Measurements from ENCODE around the gene LRRC2. TPM values are rescaled to one million over a fixed set of nuclear protein-coding genes. Genes with fewer than 3 reads are reported as not detected.

LRRC2 gene
- total RNA-seq, 1 experiment from 2014 or later: 0.26 TPM

GRCh38 chr3:46466871-46467403 lies 99.2 kb downstream of the LRRC2 start:
- Histone ChIP-seq H3K9me3 (ENCODE audit: low read length) (no peaks in the 10 kb centered on the region), H2AFZ (ENCODE audit: low read length) (no peak overlapping the region), H3K4me2 (ENCODE audit: low read length) (no peak overlapping the region), H3K27me3 (ENCODE audit: low read length) (no peaks in the 10 kb centered on the region), H3K4me1 (ENCODE audit: insufficient read depth, low read length) (peaks cover 6% of the 10 kb centered on the region; the same call in 1 of the 2 replicates), H4K20me1 (ENCODE audit: low read length) (no peaks in the 10 kb centered on the region), H3K36me3 (ENCODE audit: low read depth, low read length) (no peaks in the 10 kb centered on the region), H3K4me3 (ENCODE audit: low read length) (no peak overlapping the region), H3K79me2 (ENCODE audit: low read length) (no peaks in the 10 kb centered on the region), H3K9ac (ENCODE audit: low read length) (no peak overlapping the region), H3K27ac (ENCODE audit: low read length) (no peak overlapping the region), H3F3A (ENCODE audit: low read length, unreplicated experiment) (no peaks in the 10 kb centered on the region), H3K9me2 (replicated peaks; ENCODE audit: low read length) (no peaks in the 10 kb centered on the region)
- no peak for DNase-seq
- BruUV-seq (replicated peaks): no TSS peak
- ChIA-PET CTCF (no interaction called here), POLR2A (ENCODE audit: unreplicated experiment) (no interaction called here)
- ATAC-seq: no peak
- intact Hi-C loops (cut with micrococcal nuclease): no loop called here
- no peak for TF ChIP-seq EZH2phosphoT487 (IDR thresholded peaks at IDR 0.05; ENCODE audit: borderline replicate concordance, low read length)
- TF ChIP-seq EZH2 (IDR thresholded peaks at IDR 0.05; ENCODE audit: low read length, unreplicated experiment): no peak
- TF ChIP-seq, protein P1, sequence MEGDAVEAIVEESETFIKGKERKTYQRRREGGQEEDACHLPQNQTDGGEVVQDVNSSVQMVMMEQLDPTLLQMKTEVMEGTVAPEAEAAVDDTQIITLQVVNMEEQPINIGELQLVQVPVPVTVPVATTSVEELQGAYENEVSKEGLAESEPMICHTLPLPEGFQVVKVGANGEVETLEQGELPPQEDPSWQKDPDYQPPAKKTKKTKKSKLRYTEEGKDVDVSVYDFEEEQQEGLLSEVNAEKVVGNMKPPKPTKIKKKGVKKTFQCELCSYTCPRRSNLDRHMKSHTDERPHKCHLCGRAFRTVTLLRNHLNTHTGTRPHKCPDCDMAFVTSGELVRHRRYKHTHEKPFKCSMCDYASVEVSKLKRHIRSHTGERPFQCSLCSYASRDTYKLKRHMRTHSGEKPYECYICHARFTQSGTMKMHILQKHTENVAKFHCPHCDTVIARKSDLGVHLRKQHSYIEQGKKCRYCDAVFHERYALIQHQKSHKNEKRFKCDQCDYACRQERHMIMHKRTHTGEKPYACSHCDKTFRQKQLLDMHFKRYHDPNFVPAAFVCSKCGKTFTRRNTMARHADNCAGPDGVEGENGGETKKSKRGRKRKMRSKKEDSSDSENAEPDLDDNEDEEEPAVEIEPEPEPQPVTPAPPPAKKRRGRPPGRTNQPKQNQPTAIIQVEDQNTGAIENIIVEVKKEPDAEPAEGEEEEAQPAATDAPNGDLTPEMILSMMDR (conservative IDR thresholded peaks at IDR 0.05; ENCODE audit: low read depth, low read length): no peak

GRCh38 chr3:46466273-46466672 lies 99.8 kb downstream of the LRRC2 start:
- Histone ChIP-seq H3K4me2 (ENCODE audit: low read length) (no peak overlapping the region), H3K79me2 (ENCODE audit: low read length) (no peaks in the 10 kb centered on the region), H3K9ac (ENCODE audit: low read length) (no peak overlapping the region), H3K27ac (ENCODE audit: low read length) (no peak overlapping the region), H3K27me3 (ENCODE audit: low read length) (no peaks in the 10 kb centered on the region), H3K9me3 (ENCODE audit: low read length) (no peaks in the 10 kb centered on the region), H3K4me3 (ENCODE audit: low read length) (no peak overlapping the region), H4K20me1 (ENCODE audit: low read length) (no peaks in the 10 kb centered on the region), H2AFZ (ENCODE audit: low read length) (no peak overlapping the region), H3K9me2 (replicated peaks; ENCODE audit: low read length) (no peaks in the 10 kb centered on the region), H3K36me3 (ENCODE audit: low read depth, low read length) (no peaks in the 10 kb centered on the region), H3F3A (ENCODE audit: low read length, unreplicated experiment) (no peaks in the 10 kb centered on the region), H3K4me1 (ENCODE audit: insufficient read depth, low read length) (peaks cover 6% of the 10 kb centered on the region; the same call in 1 of the 2 replicates)
- no TSS peak for BruUV-seq (replicated peaks)
- TF ChIP-seq EZH2 (IDR thresholded peaks at IDR 0.05; ENCODE audit: low read length, unreplicated experiment) (no peak), EZH2phosphoT487 (IDR thresholded peaks at IDR 0.05; ENCODE audit: borderline replicate concordance, low read length) (no peak)
- TF ChIP-seq, protein P1 (conservative IDR thresholded peaks at IDR 0.05; ENCODE audit: low read depth, low read length): no peak
- DNase-seq: no peak
- intact Hi-C loops (cut with micrococcal nuclease): no loop called here
- ChIA-PET POLR2A (ENCODE audit: unreplicated experiment) (no interaction called here), CTCF (no interaction called here)
- ATAC-seq: no peak

Other genes with a start within 250 kb of the LRRC2 start
- not detected in 2 replicates for gene CCR2, start 212.2 kb downstream of the LRRC2 start, total RNA-seq (2014; rRNA removed)
- not detected in 2 replicates for gene CCR5, start 195.4 kb downstream of the LRRC2 start, total RNA-seq (2014; rRNA removed)
- 5.5 and 6.0 TPM in 2 replicates for gene CCRL2, start 159.0 kb downstream of the LRRC2 start, total RNA-seq (2014; rRNA removed)
- gene LTF, start 101.4 kb downstream of the LRRC2 start, total RNA-seq (2014; rRNA removed): not detected in 2 replicates
- not detected in 2 replicates for gene RTP3, start 68.3 kb downstream of the LRRC2 start, total RNA-seq (2014; rRNA removed)
- not detected in 2 replicates for gene FAM240A, start 46.2 kb upstream of the LRRC2 start, total RNA-seq (2014; rRNA removed)
- 30.1 and 36.3 TPM in 2 replicates for gene ALS2CL, start 127.4 kb upstream of the LRRC2 start, total RNA-seq (2014; rRNA removed)
- 0.52 and 0.66 TPM in 2 replicates for gene TMIE, start 135.1 kb upstream of the LRRC2 start, total RNA-seq (2014; rRNA removed)
- not detected in 2 replicates for gene PRSS50, start 151.6 kb upstream of the LRRC2 start, total RNA-seq (2014; rRNA removed)

Data from PC-3 (cell line).